Measurements from ENCODE around the gene PLA2G10. TPM values are rescaled to one million over a fixed set of nuclear protein-coding genes. Genes with fewer than 3 reads are reported as not detected.

Gene PLA2G10
- total RNA-seq, 1 experiment from 2014 or later = 5.8 TPM

DNA sequence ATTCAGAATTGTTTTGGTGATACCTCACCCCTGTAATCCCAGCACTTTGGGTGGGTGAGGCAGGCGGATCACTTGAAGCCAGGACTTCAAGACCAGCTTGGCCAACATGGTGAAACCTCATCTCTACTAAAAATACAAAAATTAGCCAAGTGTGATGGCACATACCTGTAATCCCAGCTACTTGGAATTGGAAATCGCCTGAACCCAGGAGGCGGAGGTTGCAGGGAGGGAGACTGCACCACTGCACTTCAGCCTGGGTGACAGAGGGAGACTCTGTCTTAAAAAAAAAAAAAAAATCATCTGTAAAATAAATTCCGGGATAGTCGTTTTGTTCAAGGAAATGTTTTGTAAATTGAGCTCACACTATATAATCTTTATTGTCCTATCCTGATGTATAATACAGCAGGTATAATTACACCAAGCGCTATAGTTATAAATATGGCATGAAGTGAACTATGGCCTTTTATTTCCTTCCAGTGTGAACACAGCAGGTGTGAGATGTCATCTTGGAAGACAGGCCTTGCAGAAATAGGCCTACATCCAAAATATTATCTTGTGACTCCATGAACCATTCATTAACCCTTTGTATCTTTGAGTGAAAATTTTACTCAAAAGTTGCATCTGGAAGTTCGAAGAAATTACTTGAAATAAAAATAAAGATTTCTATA lies 25.4 kb downstream of the PLA2G10 start:
- Histone ChIP-seq H2AFZ (no peak overlapping the region), H3K9me3 (ENCODE audit: insufficient read depth, low read depth) (no peaks in the 10 kb centered on the region), H3K27me3 (ENCODE audit: insufficient read depth, low read depth) (no peaks in the 10 kb centered on the region), H3K4me3 (no peak overlapping the region), H3K4me1 (replicated peaks; ENCODE audit: insufficient read depth) (no peaks in the 10 kb centered on the region), H3K36me3 (ENCODE audit: low read depth) (peaks cover 11% of the 10 kb centered on the region), H4K20me1 (ENCODE audit: insufficient read depth) (no peaks in the 10 kb centered on the region), H3K79me2 (ENCODE audit: low read depth) (no peaks in the 10 kb centered on the region), H3F3A (ENCODE audit: insufficient read depth, low read depth) (peaks cover 14% of the 10 kb centered on the region; the same call in 1 of the 2 replicates), H3K4me2 (no peak overlapping the region), H3K9me2 (ENCODE audit: insufficient read depth) (no peaks in the 10 kb centered on the region), H3K27ac (no peak overlapping the region)
- intact Hi-C loops (cut with micrococcal nuclease; ENCODE audit: unreplicated experiment) = no loop called here
- POLR2A ChIA-PET (ENCODE audit: unreplicated experiment) = no interaction called here
- CTCF ChIA-PET = no interaction called here
- TSS peak; percentile 22 for BruUV-seq (replicated peaks)
- DNase-seq = no peak
- TF ChIP-seq CTCF (conservative IDR thresholded peaks at IDR 0.05) = no peak
- no peak for TF ChIP-seq EZH2 (IDR thresholded peaks at IDR 0.05; ENCODE audit: low read depth)

- H3K36me3 ChIP-seq (ENCODE audit: low read depth) = peaks cover 14% of the 10 kb centered on the region
- intact Hi-C loops (cut with micrococcal nuclease; ENCODE audit: unreplicated experiment) = no loop called here
These were observed 26.5 kb downstream of the PLA2G10 start for GRCh38 chr16:14667347-14668266.

GRCh38 chr16:14658063-14658462 lies 36.0 kb downstream of the PLA2G10 start:
- H3K4me1 ChIP-seq (replicated peaks; ENCODE audit: insufficient read depth) = peaks cover 21% of the 10 kb centered on the region
- POLR2A ChIA-PET (ENCODE audit: unreplicated experiment) = interaction anchor here (1.1 kb wide), 1 partner anchor 24 kb away, joined by 5 read pairs; no protein-coding TSS in a partner anchor
- peaks cover 14% of the 10 kb centered on the region; the same call in 1 of the 2 replicates for H3K36me3 ChIP-seq (ENCODE audit: low read depth)
- H3F3A ChIP-seq (ENCODE audit: insufficient read depth, low read depth) = peaks cover 18% of the 10 kb centered on the region; the same call in 1 of the 2 replicates
- no peak overlapping the region for H3K4me2 ChIP-seq
- no TSS peak for BruUV-seq (replicated peaks)
- no peaks in the 10 kb centered on the region for H4K20me1 ChIP-seq (ENCODE audit: insufficient read depth)
- no peak for TF ChIP-seq CTCF (conservative IDR thresholded peaks at IDR 0.05)
- TF ChIP-seq EZH2 (IDR thresholded peaks at IDR 0.05; ENCODE audit: low read depth) = no peak
- no peaks in the 10 kb centered on the region for H3K27me3 ChIP-seq (ENCODE audit: insufficient read depth, low read depth)
- H3K27ac ChIP-seq = 0 out of 2 replicates have a peak overlapping the region, but pooled peaks have one; percentile 23
- H3K9me3 ChIP-seq (ENCODE audit: insufficient read depth, low read depth) = no peaks in the 10 kb centered on the region
- no peaks in the 10 kb centered on the region for H3K9me2 ChIP-seq (ENCODE audit: insufficient read depth)
- no peak overlapping the region for H3K4me3 ChIP-seq
- no peaks in the 10 kb centered on the region for H3K79me2 ChIP-seq (ENCODE audit: low read depth)
- no peak for DNase-seq
- CTCF ChIA-PET = no interaction called here
- no peak overlapping the region for H2AFZ ChIP-seq
- intact Hi-C loops (cut with micrococcal nuclease; ENCODE audit: unreplicated experiment) = no loop called here

More at GRCh38 chr16:14667347-14668266, 26.5 kb downstream of the PLA2G10 start:
- Histone ChIP-seq H3F3A (ENCODE audit: insufficient read depth, low read depth) (peaks cover 14% of the 10 kb centered on the region; the same call in 1 of the 2 replicates), H3K4me2 (no peak overlapping the region), H3K4me3 (no peak overlapping the region), H3K27ac (no peak overlapping the region), H2AFZ (no peak overlapping the region), H3K4me1 (replicated peaks; ENCODE audit: insufficient read depth) (no peaks in the 10 kb centered on the region), H3K9me3 (ENCODE audit: insufficient read depth, low read depth) (no peaks in the 10 kb centered on the region), H3K9me2 (ENCODE audit: insufficient read depth) (no peaks in the 10 kb centered on the region), H3K79me2 (ENCODE audit: low read depth) (no peaks in the 10 kb centered on the region), H3K27me3 (ENCODE audit: insufficient read depth, low read depth) (no peaks in the 10 kb centered on the region), H4K20me1 (ENCODE audit: insufficient read depth) (no peaks in the 10 kb centered on the region)
- CTCF ChIA-PET = no interaction called here
- no TSS peak for BruUV-seq (replicated peaks)
- DNase-seq = no peak
- POLR2A ChIA-PET (ENCODE audit: unreplicated experiment) = no interaction called here
- TF ChIP-seq EZH2 (IDR thresholded peaks at IDR 0.05; ENCODE audit: low read depth) = no peak

All from PC-9 (cell line).